Muscle of back (tissue), 13 donors: ENCODE results near the gene BTBD16. TPM values are rescaled to one million over a fixed set of nuclear protein-coding genes. Genes with fewer than 3 reads are reported as not detected.
A peak's percentile ranks its signal among the peaks of the same experiment; 100 is the strongest.

Source experiments
- DNase-seq, 3 donors: peaks; one replicate each; pipeline versions ENCODE4 v3.0.0 to v3.0.0-alpha.2; 2013
- long read RNA-seq, 9 donors: transcript quantifications; one replicate each; lab custom pipeline, GENCODE V29; 2026
- polyA plus RNA-seq, 10 donors: library from polyadenylated mRNA; unstranded; fragments of 120-200 nt; gene quantifications; one replicate each; pipeline ENCODE4 v1.2.1, GENCODE V29; 2013; ENCODE audit not compliant: insufficient read length in 10 of 10

The BTBD16 gene
- under 1 TPM in 5 of 10 donors, not detected in 5; 0.07 to 0.43 (median 0.31) TPM for polyA plus RNA-seq
- long read RNA-seq, donor 1: 0 reads
- long read RNA-seq, donor 2: 0 reads
- long read RNA-seq, donor 3: 0 reads
- long read RNA-seq, donor 4: 0 reads
- long read RNA-seq, donor 5: 0 reads
- long read RNA-seq, donor 6: 0 reads
- long read RNA-seq, donor 7: 0 reads
- long read RNA-seq, donor 8: 0 reads
- long read RNA-seq, donor 9: 0 reads

- DNase-seq: no peak
These were observed at the start of gene BTBD16 for GRCh38 chr10:122271076-122271475. BTBD16 (plus strand) TSS chr10:122271296; CDS start chr10:122275082, 3,786 bp downstream.

GRCh38 chr10:122221958-122222357 lies 49.1 kb upstream of the BTBD16 start:
- DNase-seq: no peak

- DNase-seq: no peak
These were observed 48.5 kb upstream of the BTBD16 start for GRCh38 chr10:122222638-122223037.

- DNase-seq: no peak
These were observed 46.9 kb upstream of the BTBD16 start for GRCh38 chr10:122224159-122224558.

GRCh38 chr10:122225330-122225729 lies 45.8 kb upstream of the BTBD16 start:
- no peak for DNase-seq

- no peak for DNase-seq
These were observed 43.3 kb upstream of the BTBD16 start for GRCh38 chr10:122227754-122228153.

GRCh38 chr10:122229666-122230065 lies 41.4 kb upstream of the BTBD16 start:
- peak in 1 of 3 donors; percentile 61 for DNase-seq

- DNase-seq: no peak
These were observed 40.9 kb upstream of the BTBD16 start for GRCh38 chr10:122230222-122230621.

GRCh38 chr10:122232769-122233168 lies 38.3 kb upstream of the BTBD16 start:
- DNase-seq: peak; percentile 83 to 94 (median 88)

GRCh38 chr10:122233857-122234348 lies 37.2 kb upstream of the BTBD16 start:
- peak; percentile 39 to 60 (median 50) for DNase-seq

- peak in 2 of 3 donors; percentile 67 to 68 for DNase-seq
These were observed 36.7 kb upstream of the BTBD16 start for GRCh38 chr10:122234416-122234815.

- DNase-seq: no peak
These were observed 34.3 kb upstream of the BTBD16 start for GRCh38 chr10:122236690-122237306.

- DNase-seq: no peak
These were observed 33.6 kb upstream of the BTBD16 start for GRCh38 chr10:122237331-122237990.

- peak in 1 of 3 donors; percentile 65 for DNase-seq
These were observed 31.4 kb upstream of the BTBD16 start for GRCh38 chr10:122239578-122240257.

GRCh38 chr10:122240401-122240800 lies 30.7 kb upstream of the BTBD16 start:
- DNase-seq: no peak

GRCh38 chr10:122241836-122242235 lies 29.3 kb upstream of the BTBD16 start:
- no peak for DNase-seq

- peak; percentile 48 to 88 (median 78) for DNase-seq
These were observed 27.5 kb upstream of the BTBD16 start for GRCh38 chr10:122243550-122243949.

- DNase-seq: peak in 1 of 3 donors; percentile 65
These were observed 26.8 kb upstream of the BTBD16 start for GRCh38 chr10:122244001-122244975.

GRCh38 chr10:122245136-122245535 lies 26.0 kb upstream of the BTBD16 start:
- DNase-seq: no peak

- DNase-seq: no peak
These were observed 25.2 kb upstream of the BTBD16 start for GRCh38 chr10:122245897-122246296.
